HepG2 (cell line): ENCODE results near the gene JADE2. TPM values are rescaled to one million over a fixed set of nuclear protein-coding genes. Genes with fewer than 3 reads are reported as not detected.
"Not testable (repeated sequence)": the region's sequence is repeated elsewhere in the genome, so short reads cannot be mapped to it uniquely, and the experiment has no call there.

Source experiments
- ATAC-seq: fragments of 200-7000 bp; cut with Tn5 transposase; 3 replicates; pipeline ENCODE4 v1.9.1; 2020; ENCODE audit warnings: mild to moderate bottlenecking, moderate library complexity
- BruUV-seq: library from RNA; stranded (reverse); fragments of 400-500 nt; replicated peaks from 2 replicates; lab custom pipeline; 2021; lab: Mats Ljungman, UMichigan
- CTCF ChIA-PET: fragments of 300-600 bp; formaldehyde crosslinking; extraction: SDS; loops from one replicate; lab custom pipeline; 2021; ENCODE audit warnings: low total read pairs, inconsistent platforms, low intra/inter-chr PET ratio; lab: Yijun Ruan, JAX
- POLR2A ChIA-PET: fragments of 350-600 bp; sonication (Branson Sonifier 250); formaldehyde crosslinking; loops from one replicate; lab custom pipeline; 2020; ENCODE audit warnings: antibody characterized with exemption, inconsistent platforms; lab: Yijun Ruan, JAX
- DNase-seq: peaks from one replicate; pipeline ENCODE4 v3.0.0-alpha.2; 2015; ENCODE audit warnings: low spot score
- FAIRE-seq: peaks from 3 replicates; lab custom pipeline; 2011; peaks lifted over from hg19 to GRCh38; lab: Jason Lieb, UNC
- H2AFZ ChIP-seq: one replicate; pipeline ENCODE4 v1.6.1; 2011; ENCODE audit warnings: low read length, inconsistent platforms
- H3K27ac ChIP-seq: fragments of 300-600 bp; 3 replicates; pipeline ENCODE4 v1.8.0; 2011; ENCODE audit warnings: mixed run types, mild to moderate bottlenecking, mixed read lengths, low read length, inconsistent platforms; ENCODE audit not compliant: insufficient read depth; ENCODE audit errors: extremely low read length
- H3K27me3 ChIP-seq, 2 experiments: fragments of 200-600 bp in 1 of 2; 2 replicates in 1 of 2; 3 replicates in 1 of 2; pipeline versions ENCODE4 v1.6.0 to v1.8.0; 2011; ENCODE audit warnings: low read length in 2 of 2, mild to moderate bottlenecking in 2 of 2, moderate library complexity in 2 of 2, inconsistent platforms in 1 of 2; ENCODE audit not compliant: insufficient read depth in 2 of 2, control insufficient read depth in 1 of 2
- H3K36me3 ChIP-seq, 2 experiments: fragments of 200-600 bp in 1 of 2; replicated peaks in 1 of 2; 2 replicates in 1 of 2; 3 replicates in 1 of 2; pipeline versions ENCODE4 v1.5.1 to v1.8.0; 2011; ENCODE audit warnings: low read length in 2 of 2, inconsistent platforms in 1 of 2; ENCODE audit not compliant: insufficient read depth in 2 of 2, control insufficient read depth in 1 of 2
- H3K4me1 ChIP-seq: 2 replicates; pipeline ENCODE4 v1.5.1; 2012; ENCODE audit warnings: low read length, inconsistent platforms; ENCODE audit not compliant: insufficient read depth
- H3K4me2 ChIP-seq: 2 replicates; pipeline ENCODE4 v1.6.0; 2011; ENCODE audit warnings: low read depth, low read length, inconsistent platforms
- H3K4me3 ChIP-seq, 3 experiments: fragments of 200-600 bp in 1 of 3; sonication (generic), shearing (Covaris generic) in 1 of 3; replicated peaks in 1 of 3; 2 replicates each; pipeline ENCODE4 v1.5.1; 2011 to 2016; ENCODE audit warnings: low read length in 3 of 3, inconsistent platforms in 2 of 3, low read depth in 2 of 3, mild to moderate bottlenecking in 2 of 3, control low read depth in 1 of 3, mixed read lengths in 1 of 3; ENCODE audit not compliant: insufficient read depth in 1 of 3
- H3K79me2 ChIP-seq: one replicate; pipeline ENCODE4 v1.6.1; 2011; ENCODE audit warnings: low read length, inconsistent platforms; ENCODE audit not compliant: insufficient read depth
- H3K9ac ChIP-seq: 2 replicates; pipeline ENCODE4 v1.6.0; 2011; ENCODE audit warnings: mild to moderate bottlenecking, low read depth, low read length, inconsistent platforms; ENCODE audit not compliant: insufficient read depth
- H3K9me3 ChIP-seq: 2 replicates; pipeline ENCODE4 v1.5.1; 2012; ENCODE audit warnings: mild to moderate bottlenecking, low read length
- H4K20me1 ChIP-seq: 2 replicates; pipeline ENCODE4 v1.6.0; 2011; ENCODE audit warnings: inconsistent platforms, mild to moderate bottlenecking, low read length, moderate library complexity; ENCODE audit not compliant: insufficient read depth
- CTCF ChIP-seq: sonication (generic); formaldehyde crosslinking; IDR thresholded peaks from 2 replicates; pipeline ENCODE4 v1.5.0; 2020; ENCODE audit warnings: mild to moderate bottlenecking, missing genetic modification reagents, moderate library complexity
- E2F5 ChIP-seq: sonication (generic); formaldehyde crosslinking; conservative IDR thresholded peaks from 2 replicates; pipeline ENCODE4 v1.4.0; 2020; ENCODE audit warnings: missing genetic modification reagents
- HNRNPL ChIP-seq: fragments of 200-400 bp; formaldehyde crosslinking; IDR thresholded peaks from 2 replicates; pipeline ENCODE4 v1.6.1; 2017; ENCODE audit warnings: mild to moderate bottlenecking, low read depth, low read length
- ZNF296 ChIP-seq: sonication (generic); formaldehyde crosslinking; conservative IDR thresholded peaks from 2 replicates; pipeline ENCODE4 v1.5.0; 2020; ENCODE audit warnings: mild to moderate bottlenecking, missing genetic modification reagents
- ZNF646 ChIP-seq: sonication (generic); formaldehyde crosslinking; IDR thresholded peaks from 2 replicates; pipeline ENCODE4 v1.9.0; 2021; ENCODE audit warnings: mild to moderate bottlenecking, missing genetic modification reagents
- WGBS: methylation state at CpG from one replicate; pipeline ENCODE4 v1.1.6; 2017; ENCODE audit warnings: low lambda C conversion rate; 5-methylcytosine and 5-hydroxymethylcytosine counted together
- in situ Hi-C: cut with HindIII; loops from 2 replicates; pipeline ENCODE4 v1.10.0; 2017; ENCODE audit warnings: low pct_unique_long_range_greater_than_20kb; ENCODE audit not compliant: extremely low pct_ligation_motif_present
- intact Hi-C: fragments of 100-400 bp; cut with micrococcal nuclease; formaldehyde crosslinking; loops from one replicate; pipeline ENCODE4 v1.10.0; 2022; ENCODE audit not compliant: unreplicated experiment
- polyA plus RNA-seq, 8 experiments: library from polyadenylated mRNA; depleted of rRNA in 3 of 8; stranded (reverse) in 7 of 8; unstranded in 1 of 8; fragments of >200 nt; fragmentation: Illumina TruSeq in 4 of 8; extraction: Trizol in 4 of 8; gene quantifications; 2 replicates each; pipeline versions ENCODE4 v1.2.1 to v1.2.3, GENCODE V29; 2011 to 2016; ENCODE audit warnings: low read depth in 4 of 8, missing spikeins in 1 of 8, mixed read lengths in 1 of 8; ENCODE audit not compliant: insufficient read depth in 1 of 8
- total RNA-seq, 5 experiments: library from RNA; depleted of rRNA; stranded (reverse); fragments of >200 nt; fragmentation: Illumina TruSeq; extraction: Trizol; gene quantifications; 2 replicates each; pipeline ENCODE4 v1.2.3, GENCODE V29; 2016; ENCODE audit warnings: low read depth in 1 of 5

JADE2 gene
- total and polyA plus RNA-seq, 2 of the 13 experiments (the other 11 are each of a cell fraction or from before 2014, with no cell fraction given): 7.5 to 15.1 TPM

GRCh38 chr5:134555890-134556311 is 30.4 kb downstream of the JADE2 start:
- Histone ChIP-seq H3K9me3 (no peaks in the 10 kb centered on the region), H4K20me1 (no peaks in the 10 kb centered on the region), H3K4me1 (no peaks in the 10 kb centered on the region; the same call in 1 of the 2 replicates), H3K27ac (no peak overlapping the region), H2AFZ (no peak overlapping the region), H3K79me2 (no peaks in the 10 kb centered on the region), H3K4me3 (no peak overlapping the region)
- no peak for FAIRE-seq
- WGBS: 83% methylated on average over 11 of the region's 11 CpGs
- in situ Hi-C loops: no loop called here
- CTCF ChIA-PET: no interaction called here
- TF ChIP-seq CTCF (CRISPR knock-in tag) (peak; percentile 11; the same call in 1 of the 2 replicates), ZNF296 (CRISPR knock-in tag) (no peak), E2F5 (CRISPR knock-in tag) (no peak), HNRNPL (peak; percentile 67; the same call in 1 of the 2 replicates)
- TF ChIP-seq, all 625 proteins: peak for 2
- Histone ChIP-seq H3K27me3 (no peaks in the 10 kb centered on the region), H3K9ac (no peak overlapping the region), H3K4me2 (no peak overlapping the region), H3K36me3 (peaks cover 15 to 37% of the 10 kb centered on the region in 2 experiments; a peak in 4 of 5 replicates)
- ATAC-seq (peak; percentile 73), DNase-seq (peak; percentile 9)
- no TSS peak for BruUV-seq
- POLR2A ChIA-PET: no interaction called here
- intact Hi-C loops: no loop called here

- ATAC-seq, H3K4me2 ChIP-seq, H3K9me3 ChIP-seq, H3K9ac ChIP-seq, H4K20me1 ChIP-seq, DNase-seq, H3K27me3 ChIP-seq, BruUV-seq, H3K79me2 ChIP-seq, H3K27ac ChIP-seq, POLR2A ChIA-PET, CTCF ChIA-PET, H3K4me3 ChIP-seq, H2AFZ ChIP-seq, H3K4me1 ChIP-seq, intact Hi-C loops, in situ Hi-C loops: not testable (repeated sequence)
- TF ChIP-seq ZNF646 (CRISPR knock-in tag): peak; percentile 90
- 88% methylated on average over 3 of the region's 3 CpGs for WGBS
- peak; percentile 72 for FAIRE-seq
- H3K36me3 ChIP-seq: peaks cover 15 to 40% of the 10 kb centered on the region in 2 experiments; a peak in 4 of 5 replicates
These were observed 31.1 kb downstream of the JADE2 start for GRCh38 chr5:134556588-134556987.
